Activated naive CD4-positive, alpha-beta T cell treated with anti-CD3 and anti-CD28 coated beads, Interleukin-2, amount 50 U/mL, for 16 hours (primary cell): Measurements from ENCODE around the gene COL18A1.

Experiments used
- DNase-seq: peaks from one replicate; pipeline ENCODE4 v3.0.0-alpha.2; 2020

Gene COL18A1

DNA sequence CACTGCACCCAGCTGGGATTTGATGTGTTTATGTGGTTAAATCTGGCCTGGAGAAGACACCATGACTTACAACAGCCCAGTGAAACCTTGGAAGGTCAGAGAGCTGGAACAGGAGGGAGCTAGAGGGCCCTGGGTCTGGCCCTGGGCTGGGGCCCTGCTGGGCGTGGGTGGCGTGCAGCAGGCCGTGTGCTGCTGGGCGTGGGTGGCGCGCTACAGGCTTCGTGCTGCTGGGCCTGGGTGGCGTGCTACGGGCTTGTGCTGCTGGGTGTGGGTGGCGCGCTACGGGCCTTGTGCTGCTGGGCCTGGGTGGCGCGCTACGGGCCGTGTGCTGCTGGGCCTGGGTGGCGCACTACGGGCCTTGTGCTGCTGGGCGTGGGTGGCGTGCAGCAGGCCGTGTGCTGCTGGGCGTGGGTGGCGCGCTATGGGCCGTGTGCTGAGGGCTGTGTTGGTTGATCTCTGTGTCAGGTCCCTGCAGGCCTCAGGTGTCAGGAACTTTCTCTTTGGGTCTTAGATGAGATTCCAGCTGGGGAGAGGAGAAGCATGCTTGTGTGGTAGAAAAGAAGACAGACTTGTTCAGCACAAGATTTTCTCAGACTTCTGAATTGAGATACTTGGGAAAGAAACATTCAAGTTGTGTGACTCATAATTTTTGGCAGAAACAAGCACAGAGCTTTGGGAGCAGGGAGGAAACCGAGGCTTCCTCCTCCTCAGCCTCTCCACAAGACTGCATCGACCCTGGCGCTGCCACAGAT lies 66.0 kb downstream of the COL18A1 start:
- peak; percentile 69 for DNase-seq

DNA sequence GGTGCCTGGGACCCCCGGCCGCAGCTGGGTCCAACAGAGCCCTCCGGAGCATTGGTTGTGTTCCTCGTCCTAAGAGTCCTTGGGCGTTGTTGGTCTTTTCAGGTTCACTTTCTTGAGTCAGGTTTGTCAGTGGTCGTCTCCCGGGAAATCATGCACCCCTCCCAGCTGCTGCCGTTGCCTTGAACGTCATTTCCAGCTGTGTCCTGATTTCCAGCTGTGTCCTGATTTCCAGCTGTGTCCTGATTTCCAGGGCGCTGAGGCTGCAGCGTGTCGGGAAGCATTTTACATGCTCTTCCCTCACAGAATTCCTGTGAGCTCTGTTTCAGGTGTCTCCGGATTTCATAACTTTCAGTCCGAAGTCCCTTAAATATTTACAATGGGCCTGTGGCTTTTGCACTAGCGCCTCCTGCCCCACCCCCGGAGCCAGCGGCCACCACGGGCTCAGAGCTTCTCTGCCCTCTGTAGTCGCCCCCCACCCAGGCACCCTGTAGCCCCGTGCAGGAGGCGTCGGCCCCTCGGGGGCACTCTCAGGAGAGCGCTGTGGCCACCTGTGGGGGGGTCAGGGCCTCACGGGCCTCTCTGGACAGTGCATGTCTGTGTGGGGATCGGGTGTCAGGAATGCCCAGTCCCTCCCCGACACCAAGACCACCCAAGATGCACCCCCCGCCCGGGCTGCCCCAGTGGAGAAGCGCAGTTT lies 66.7 kb downstream of the COL18A1 start:
- DNase-seq: no peak

DNA sequence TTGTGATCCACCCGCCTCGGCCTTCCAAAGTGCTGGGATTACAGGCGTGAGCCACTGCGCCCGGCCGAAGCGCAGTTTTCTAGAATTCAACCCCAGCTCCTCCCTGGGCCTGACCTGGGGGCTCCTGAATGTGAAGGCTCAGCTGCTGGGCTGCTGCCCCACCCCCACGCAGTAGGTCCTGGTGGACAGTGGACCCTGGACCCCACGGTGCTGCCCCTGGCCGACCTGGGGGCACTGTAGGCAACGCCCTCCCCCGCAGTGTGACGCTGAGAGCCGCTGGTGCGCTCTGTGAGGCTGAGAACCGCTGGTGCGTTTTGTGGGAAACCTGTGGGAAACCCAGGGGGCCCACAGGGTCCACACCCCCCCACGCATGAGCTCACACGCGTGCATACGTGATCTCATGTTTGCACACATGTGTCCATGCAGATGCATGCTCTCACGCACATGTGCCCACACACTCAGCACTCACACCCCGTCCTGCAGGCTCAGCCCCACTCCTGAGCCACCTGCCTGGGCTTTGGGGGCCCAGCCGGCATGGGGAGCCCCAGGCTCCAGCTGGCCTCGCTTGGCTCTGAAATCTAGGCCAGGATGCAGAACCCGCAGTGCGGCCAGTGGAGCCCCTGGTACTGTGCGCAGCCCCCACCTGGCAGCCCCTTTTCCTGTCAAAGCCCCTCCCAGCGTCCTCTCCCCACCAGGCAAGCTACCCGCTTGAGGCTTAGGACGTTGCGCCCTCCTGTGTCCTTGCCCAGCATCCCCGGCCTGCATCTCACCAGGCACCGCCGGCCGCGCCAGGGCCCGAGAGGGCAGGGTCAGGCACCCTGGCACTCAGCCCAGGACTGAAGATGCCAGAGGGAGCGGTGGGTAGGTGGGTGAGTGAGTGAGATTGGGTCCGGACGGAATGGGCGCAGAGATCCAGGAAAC lies 67.7 kb downstream of the COL18A1 start:
- no peak for DNase-seq

DNA sequence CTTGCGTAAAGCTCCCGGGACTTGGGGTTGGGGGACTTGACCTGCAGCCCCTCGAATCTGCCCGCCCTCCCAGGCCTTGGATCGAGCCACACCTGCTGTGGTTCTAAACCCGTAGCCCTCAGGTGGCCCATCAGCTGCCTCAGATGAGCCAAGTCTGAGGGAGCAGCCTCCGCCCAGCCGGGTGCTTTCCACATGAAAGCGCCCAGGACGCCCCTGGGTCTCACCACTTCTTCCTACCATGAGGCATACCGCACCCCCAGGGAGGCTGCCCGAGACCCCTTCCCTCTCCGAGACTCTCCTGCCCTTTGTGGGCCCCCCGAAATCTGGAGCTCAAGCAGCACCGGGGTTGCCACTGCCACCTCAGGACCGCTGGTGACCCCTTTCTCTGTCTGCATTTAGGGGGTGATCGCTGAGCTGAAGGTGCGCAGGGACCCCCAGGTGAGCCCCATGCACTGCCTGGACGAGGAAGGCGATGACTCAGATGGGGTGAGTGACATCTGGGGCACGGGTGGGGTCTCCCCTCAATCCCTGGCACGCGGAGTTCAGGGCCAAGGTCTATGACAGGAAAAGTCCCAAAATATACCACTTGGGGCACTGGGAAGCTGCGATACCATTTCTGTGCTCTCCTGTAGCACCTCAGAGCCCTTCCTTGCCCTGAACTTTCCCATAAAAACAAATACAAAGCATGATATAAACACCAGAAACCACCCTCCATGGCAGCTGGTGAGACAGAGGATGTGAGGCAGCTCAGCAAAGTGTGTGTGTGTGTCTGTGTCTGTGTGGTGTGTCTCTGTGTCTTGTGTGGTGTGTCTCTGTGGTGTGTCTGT lies 68.7 kb downstream of the COL18A1 start:
- no peak for DNase-seq

DNA sequence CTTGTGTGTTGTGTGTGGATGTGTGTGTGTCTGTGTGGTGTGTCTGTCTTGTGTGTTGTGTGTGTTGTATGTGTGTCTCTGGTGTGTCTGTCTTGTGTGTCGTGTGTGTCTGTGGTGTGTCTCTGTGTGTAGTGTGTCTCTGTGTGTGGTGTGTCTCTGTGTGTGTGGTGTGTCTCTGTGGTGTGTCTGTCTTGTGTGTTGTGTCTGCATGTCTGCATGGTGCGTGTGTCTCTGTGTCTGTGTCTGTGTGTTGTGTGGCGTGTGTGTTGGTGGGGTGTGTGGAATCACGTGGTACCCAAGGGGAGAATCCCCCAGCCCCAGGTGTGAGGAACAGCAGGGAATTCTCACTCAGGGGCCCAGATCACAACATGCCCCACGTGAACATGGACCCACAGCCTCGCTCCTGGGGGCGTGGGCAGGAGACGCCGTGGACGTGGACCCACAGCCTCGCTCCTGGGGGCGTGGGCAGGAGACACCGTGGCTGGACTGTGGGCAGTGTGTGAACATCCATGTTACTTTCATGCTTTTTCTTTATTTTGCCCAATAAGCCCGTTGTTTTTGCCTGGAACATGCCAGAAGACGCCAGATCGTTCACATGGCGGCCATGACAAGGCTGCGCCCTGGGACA lies 69.5 kb downstream of the COL18A1 start:
- no peak for DNase-seq

DNA sequence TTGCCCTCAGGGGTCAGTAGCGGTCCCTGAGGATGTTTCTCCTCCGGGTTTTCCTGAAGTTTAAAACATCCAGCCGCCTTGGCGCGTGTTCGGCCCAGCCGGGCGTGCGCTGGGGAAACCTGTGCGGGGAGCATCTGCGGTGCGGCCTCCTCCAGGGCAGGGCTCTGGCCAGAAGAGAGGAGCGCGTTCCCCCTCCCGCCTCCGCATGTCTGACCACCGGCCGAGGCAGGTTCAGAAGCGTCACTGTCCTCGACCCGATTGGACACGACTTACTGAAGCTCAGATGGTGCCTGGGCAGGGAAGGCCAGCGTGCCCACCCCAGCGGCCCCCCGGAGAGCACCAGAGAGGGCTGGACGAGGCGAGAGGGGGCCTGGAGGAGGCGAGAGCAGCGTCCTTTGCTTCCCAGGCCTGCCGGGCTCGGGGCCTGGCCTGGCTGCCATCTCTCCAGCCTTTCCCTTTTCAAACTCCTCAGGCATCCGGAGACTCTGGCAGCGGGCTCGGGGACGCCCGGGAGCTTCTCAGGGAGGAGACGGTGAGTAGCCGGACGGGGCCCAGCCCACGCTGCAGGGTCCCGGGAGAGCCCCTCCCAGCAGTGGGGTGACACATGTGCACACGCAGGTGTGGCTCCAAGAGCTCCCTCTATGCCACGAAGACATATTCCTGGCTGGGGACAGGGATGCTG lies 70.2 kb downstream of the COL18A1 start:
- no peak for DNase-seq

DNA sequence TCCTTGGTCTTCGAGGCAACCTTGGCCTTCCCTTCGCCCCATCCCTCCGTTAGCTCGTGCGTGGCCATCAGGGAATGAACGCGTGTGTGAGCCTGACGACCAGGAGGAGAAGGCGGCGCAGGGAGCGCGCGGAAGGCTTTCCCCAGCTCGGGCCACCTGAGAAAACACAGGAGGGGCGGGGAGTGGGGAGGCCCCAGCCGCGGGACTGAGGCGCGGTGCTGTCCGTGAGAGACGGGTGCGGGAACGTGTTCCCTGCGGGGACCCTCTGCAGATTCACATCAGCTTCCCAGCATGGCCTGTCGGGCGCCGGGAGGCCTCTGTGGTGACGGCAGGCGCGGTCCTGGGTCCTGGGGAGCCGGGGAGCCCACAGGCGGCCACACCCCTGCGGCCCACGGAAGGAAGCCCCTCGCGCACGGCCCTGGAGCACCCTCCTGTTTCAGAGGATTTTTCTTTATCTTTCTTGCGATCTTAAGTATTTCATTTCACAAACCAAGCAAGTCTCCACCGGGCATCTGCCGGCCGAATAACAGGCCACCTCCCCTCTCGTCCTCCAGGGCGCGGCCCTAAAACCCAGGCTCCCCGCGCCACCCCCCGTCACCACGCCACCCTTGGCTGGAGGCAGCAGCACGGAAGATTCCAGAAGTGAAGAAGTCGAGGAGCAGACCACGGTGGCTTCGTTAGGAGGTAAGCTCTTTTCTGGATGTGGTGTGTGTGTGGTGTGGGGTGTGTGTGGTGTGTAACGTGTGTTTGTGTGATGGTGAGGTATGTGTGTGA lies 71.0 kb downstream of the COL18A1 start:
- no peak for DNase-seq

DNA sequence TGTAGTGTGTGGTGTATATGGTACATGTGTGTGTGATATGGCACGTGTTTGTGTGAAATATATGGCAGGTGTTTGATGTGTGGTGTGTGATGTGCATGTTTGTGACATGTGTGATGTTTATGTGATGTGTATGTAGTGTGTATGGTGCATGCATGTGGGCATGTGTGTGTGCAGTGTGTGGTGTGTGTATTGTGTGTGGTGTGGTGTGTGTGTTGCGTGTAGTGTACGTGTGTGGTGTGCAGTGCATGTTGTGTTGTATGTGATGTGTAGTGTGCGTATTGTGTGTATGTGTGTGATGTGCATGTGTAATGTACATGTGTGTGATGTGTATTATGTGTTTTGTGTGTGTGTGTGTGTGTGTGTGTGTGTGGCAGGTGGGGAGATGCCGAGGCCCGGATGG lies 71.6 kb downstream of the COL18A1 start:
- no peak for DNase-seq

DNA sequence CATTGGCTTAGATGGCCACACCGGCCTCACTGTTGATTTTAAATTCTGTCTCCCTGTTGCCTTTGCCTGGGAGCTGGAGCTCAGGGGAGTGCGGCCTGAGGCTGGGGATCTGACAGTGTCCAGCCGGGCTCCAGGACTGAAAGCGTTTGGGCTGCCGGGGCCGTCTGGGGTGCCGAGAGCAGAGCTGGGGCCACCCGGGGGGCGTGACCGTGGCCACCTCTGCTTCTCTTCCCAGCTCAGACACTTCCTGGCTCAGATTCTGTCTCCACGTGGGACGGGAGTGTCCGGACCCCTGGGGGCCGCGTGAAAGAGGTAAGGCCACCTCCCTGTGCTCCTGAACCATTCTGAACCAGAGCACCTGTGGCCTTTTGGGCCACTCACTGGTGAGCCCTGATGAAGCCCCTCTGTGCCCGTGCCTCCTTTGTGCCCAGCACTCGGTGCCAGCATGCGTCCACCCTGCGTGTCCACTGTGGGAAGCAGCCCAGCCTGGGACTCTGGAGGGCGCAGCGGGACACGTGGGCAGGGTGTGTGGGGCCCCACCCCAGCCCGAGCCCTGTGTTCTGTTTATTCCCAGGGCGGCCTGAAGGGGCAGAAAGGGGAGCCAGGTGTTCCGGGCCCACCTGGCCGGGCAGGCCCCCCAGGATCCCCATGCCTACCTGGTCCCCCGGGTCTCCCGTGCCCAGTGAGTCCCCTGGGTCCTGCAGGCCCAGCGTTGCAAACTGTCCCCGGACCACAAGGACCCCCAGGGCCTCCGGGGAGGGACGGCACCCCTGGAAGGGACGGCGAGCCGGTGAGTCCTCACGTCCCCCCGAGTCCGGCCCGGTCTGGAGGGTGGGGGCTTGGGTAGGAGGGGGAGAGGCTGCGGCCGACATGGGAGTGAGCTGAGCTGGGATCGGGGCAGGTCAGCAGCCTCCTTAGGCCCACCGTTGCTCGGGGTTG lies 72.5 kb downstream of the COL18A1 start:
- no peak for DNase-seq

DNA sequence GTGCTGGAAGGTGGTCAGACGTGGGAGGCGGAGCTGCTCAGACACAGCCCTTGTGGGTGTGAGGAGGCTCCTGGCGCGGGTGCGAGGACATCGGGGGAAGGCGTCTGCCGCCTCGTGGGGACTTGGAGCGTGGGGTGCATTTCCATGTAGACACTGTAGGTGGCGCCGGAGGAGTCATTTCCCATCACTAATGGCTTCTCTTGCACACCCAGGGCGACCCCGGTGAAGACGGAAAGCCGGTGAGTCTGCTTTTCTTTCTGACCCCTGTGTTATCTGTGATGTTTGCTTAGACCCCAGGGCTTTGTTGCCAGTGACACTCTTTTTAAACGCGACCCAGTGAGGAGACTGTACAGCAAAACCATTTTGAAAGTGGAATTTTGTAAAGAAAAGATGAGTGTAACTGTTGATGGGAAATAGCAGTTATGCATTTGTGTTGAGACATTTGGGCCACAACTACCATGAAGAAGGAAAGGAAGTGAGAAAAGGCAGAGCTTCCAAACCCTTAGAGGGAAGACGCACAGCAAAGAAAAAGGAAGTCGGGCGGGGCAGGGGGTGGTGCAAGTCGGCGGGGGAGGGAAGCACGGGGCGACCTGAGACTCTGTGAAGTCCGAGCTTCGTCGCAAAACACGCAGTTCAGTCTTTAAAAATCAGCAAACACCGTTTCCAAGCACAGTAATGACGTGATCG lies 73.3 kb downstream of the COL18A1 start:
- DNase-seq: peak; percentile 82

DNA sequence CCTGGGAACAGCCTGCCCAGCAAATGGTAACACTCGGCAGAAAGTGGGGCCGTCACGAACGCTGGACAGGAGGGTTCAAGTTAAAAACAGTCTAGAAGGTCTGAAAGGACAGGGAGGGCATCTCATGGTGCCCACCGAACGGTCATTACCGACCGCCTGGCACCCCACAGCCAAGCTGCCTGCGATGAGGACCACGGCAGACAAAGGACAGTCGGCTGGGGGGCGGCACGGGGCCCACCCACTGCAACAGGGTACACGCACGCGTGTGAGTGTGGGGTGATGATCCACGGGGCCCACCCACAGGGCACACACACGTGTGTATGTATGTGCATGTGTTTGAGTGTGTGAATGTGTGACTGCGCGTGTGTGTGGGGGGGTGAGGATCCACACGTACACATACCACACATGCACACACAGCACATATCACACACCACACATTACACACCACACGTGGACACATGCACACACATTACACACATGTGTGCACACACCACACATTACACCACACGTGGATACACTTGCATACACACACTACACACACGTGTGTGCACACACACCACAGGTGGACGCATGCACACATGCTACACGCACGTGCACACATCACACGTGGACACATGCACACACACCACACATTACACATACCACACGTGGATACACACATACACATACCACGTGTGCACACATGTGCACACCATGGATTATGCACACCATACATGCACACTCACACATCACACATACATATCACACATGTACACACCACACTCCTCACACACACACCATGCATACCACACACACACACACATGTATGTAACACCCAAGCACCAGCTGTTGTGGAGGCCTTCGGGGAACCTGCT lies 74.1 kb downstream of the COL18A1 start:
- no peak for DNase-seq

DNA sequence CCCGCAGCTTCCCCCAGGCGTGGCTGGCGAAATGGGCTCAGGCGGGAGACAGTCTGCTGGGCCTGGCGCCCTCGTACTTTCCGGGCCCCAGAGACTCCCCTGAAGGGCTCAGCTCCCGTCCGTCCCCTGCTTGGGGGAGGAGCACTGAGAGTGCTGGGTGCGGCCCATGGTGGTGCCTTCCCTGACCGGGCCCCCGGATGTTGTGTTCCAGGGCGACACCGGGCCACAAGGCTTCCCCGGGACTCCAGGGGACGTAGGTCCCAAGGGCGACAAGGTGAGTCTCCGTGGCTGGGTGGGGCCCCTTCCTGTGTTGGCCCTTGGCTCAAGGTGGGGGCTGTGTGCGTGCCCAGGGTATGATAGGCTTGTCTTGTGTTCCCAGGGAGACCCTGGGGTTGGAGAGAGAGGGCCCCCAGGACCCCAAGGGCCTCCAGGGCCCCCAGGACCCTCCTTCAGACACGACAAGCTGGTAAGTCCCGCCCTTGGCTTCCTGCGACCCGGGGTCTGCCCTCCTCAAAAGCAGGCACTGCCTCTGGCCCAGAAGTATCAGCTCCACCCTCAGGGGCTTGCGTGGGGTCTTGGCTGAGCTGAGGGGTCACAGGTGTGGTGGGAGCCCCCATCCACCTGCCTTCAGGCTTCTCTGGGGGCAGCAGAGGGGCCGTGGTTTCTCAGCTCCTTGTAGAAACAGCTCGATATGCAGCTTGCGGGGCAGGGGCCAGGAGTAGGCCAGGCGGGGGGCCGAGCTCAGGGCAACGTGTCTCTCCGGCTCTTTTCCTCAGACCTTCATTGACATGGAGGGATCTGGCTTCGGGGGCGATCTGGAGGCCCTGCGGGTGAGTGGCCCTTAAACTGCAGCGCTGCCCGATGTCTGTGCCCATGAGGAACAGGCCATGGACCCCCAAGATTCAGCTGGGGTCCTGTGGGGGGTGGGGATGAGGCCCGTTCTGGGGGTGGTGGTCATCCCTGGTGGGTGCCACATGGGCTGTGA lies 75.0 kb downstream of the COL18A1 start:
- peak; percentile 28 for DNase-seq

DNA sequence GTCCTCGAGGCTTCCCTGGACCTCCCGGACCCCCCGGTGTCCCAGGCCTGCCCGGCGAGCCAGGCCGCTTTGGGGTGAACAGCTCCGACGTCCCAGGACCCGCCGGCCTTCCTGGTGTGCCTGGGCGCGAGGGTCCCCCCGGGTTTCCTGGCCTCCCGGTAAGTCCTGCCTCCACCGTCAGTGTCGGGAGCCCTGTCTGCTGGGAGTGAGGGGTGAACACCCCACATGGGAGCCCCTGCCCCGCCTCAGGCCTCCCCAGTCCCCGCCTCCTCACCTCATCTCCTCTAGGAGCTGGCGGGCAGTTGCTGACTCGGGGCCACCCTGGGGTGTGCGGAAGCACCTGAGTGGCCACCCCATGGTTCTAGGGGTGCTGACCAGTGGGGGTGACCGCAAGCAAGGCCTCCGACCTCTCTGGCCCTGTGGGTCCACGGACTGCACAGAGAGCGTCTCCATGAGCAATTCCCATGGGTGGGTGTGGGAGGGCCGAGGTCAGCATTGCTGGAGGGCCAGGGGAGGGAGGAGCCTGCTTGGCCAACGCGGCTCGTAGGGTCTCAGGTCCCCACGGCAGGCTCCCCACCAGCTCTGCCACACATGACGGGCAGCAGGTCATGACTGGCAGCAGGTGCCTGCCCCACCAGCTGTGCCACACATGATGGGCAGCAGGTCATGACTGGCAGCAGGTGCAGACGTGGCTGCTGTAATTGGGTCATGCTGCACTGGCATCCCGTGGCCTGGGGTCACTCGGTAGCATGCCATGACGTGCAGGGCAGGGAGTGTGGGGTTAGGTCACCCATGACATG lies 75.9 kb downstream of the COL18A1 start:
- no peak for DNase-seq

DNA sequence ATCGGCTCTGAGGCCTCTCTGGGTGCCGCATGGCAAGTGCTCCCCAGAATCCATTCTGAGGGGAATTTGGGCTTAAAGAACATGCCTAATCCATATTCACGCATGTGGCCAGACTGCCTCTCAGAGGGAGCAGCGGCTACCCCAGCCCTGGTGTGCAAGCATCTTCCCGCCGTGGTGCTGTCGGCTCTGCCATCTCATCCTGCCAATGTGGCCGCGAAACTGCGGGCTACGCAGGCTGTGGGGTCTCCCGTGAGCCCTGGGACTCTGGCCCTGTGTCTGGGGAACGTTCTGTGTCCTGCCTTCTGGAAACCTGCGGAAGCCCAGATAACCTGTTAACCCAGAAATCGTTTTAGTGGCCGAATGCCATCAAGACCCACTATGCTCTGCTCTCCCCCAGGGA lies 76.6 kb downstream of the COL18A1 start:
- no peak for DNase-seq

DNA sequence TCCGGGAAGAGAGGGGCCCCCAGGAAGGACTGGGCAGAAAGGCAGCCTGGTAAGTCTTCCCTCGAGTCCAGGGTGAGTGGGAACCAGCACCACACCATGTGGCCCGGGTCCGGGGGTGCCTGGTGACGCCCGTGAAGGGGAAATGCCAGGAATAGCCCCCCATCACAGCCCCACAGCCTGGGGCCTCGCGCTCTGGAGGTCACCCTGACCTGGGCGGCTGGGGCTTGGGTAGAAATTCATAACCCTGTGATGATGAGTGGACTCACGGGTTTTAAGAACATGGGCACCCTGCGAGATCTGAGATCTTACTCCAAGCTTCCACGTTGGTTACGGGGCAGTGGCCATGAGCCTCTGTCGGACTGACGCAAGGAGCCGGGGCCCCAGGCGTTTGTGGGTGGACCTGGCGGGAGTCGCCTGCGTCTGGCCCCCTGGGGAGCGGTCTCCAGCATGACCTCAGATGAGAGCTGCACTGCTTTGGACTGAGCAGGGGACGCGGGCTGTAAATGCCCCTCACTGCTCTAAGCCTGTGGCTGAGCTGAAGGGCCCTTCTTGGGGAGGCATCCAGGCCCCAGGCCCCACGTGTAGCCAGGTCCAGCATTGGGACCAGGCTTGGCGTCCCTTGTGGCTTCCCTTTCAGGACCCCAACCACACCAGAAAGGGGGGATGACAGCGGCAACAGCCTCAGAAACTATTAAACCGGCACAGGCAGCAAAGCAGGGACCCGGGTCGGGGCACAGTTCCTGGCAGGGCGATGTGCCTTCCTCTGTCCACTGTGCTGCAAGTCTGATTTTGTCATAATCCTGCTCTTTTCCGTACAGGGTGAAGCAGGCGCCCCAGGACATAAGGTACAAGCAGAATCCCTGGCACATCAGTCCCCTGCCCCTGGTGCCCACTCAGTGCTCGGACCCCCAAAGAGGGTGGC lies 77.3 kb downstream of the COL18A1 start:
- DNase-seq: no peak
